Inferior parietal cortex (tissue), 1 donor: ENCODE data around the gene ETFBKMT.
A peak's percentile ranks its signal among the peaks of the same experiment; 100 is the strongest.

Experiments
- DNase-seq: peaks from one replicate; pipeline ENCODE4 v3.0.0-alpha.2; 2016; ENCODE audit errors: extremely low spot score

Gene ETFBKMT, protein sequence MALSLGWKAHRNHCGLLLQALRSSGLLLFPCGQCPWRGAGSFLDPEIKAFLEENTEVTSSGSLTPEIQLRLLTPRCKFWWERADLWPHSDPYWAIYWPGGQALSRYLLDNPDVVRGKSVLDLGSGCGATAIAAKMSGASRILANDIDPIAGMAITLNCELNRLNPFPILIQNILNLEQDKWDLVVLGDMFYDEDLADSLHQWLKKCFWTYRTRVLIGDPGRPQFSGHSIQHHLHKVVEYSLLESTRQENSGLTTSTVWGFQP

DNA sequence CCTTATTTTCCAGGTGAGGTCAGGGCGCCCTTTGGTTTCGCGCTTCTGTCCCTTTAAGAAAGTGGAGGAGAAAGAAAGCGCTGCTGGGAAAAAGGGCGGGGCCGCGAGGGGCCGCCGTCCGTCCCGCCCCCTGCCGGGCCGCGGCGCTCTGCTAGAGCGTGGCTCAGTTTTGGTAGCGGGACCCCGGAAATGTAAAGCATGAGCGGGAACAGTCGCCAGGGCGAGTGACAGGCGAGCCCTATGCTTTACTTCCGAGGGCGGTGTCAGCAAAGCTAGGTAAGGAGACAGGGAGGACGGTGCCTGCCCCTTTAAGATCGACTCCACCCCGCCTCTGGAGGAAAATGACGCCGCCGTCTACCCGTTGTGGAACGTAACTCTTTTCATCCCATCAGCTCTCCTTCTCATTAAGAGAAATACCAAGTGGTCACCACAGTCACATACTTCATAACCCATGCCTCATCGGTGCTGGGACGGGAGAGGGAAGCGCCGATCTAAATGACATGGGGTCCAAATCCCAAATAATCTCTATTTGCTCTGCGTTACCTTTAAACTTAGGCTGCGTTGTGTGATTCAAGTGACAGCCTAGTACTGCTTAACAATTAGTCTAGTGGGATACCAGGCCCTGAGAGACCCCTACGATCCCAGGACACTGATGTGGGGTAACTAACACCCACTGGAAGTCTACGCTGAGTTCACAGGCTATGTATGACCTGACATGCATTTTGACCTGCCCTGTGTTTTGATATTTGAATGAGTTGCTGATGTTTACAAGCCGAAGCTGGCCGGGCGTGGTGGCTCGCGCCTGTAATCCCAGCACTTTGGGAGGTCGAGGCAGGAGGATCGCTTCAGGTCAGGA lies at the start of gene ETFBKMT:
ETFBKMT (plus strand) TSS at position 602 of the 856 bp plus-strand sequence. CDS start 2,266 bp downstream, outside the sequence.
- DNase-seq, result peak; percentile 92

GRCh38 chr12:31612819-31613218 lies 46.7 kb upstream of the ETFBKMT start:
- DNase-seq, result no peak

GRCh38 chr12:31618228-31619025 lies 41.1 kb upstream of the ETFBKMT start:
- DNase-seq, result no peak

GRCh38 chr12:31620311-31620710 lies 39.2 kb upstream of the ETFBKMT start:
- DNase-seq, result no peak

- no peak for DNase-seq
These were observed 37.5 kb upstream of the ETFBKMT start for GRCh38 chr12:31622038-31622437.

GRCh38 chr12:31626270-31626995 lies 33.1 kb upstream of the ETFBKMT start:
- no peak for DNase-seq

- no peak for DNase-seq
These were observed 31.9 kb upstream of the ETFBKMT start for GRCh38 chr12:31627456-31628054.

DNA sequence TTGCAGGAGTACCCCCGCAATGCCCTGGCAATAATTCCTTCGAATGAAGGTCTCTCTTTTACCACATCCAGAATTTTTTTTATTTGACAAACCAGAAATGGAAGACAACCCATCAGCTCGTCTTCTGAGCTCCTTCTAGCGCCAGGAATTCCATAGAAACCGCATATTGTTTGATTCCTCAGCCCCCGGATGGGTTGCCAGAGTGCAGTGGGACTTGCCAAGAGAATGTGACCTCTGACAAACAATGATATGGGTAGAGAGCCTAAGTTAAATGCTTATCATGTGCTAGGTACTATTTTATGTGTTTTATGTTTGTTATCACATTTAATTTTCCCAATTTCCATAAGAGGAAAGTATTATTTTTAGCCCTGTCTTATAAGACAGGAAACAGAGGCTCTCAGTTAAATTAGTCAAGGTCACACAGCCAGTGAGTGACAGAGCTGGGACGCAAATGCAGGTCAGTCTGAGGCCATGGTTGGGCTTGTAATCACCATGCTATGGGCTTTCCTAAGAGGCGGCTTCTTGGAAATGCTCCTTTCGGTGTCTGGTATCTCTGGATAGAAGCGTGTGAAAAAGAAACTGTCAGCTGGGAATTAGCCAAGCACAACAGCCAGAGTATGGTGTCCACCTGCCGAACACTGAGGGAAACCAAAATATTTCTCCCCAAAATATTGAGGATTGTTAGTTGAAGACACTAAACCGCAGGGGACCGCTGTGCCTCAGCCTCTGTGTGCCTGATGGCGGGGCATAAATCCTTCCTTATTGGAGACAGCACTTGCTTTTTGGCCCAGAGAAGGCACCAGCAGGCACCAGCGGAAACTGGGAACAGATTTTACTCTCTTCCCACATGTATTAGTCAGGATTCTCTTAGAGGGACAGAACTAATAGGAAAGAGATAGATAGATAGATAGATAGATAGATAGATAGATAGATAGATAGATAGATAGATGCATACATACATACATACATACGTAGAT lies 29.4 kb upstream of the ETFBKMT start:
- no peak for DNase-seq

DNA sequence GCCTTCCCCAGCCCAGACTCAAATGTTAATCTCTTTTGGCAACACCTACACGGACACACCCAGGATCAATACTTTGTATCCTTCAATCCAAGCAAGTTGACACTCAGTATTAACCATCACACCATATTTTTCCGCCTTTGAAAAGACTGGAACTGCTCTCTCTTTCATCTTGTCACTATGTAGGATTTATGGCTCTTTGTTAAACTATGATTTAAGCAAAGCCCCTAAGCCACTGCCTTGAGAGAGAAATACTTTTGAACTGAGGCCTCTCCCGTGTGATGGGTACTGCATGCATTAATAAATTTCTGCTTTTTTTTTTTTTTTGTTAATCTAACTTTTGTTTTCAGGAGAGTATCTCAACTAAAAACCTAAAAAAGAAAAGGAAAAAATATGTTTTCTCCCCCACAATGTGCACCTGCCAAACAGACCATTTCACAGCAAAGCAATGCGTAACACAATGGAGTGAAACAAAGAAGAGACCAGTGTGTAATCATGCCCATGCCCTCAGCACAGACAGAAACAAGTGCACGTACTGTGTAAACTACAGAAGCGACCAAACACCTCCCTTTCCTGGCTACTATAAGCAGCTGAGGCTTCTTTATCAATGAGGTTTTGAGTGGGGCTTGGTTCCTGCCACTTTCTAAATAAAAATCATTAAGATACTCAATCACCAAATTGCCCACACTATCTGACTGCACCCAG lies 28.3 kb upstream of the ETFBKMT start:
- no peak for DNase-seq

- no peak for DNase-seq
These were observed 27.7 kb upstream of the ETFBKMT start for GRCh38 chr12:31631809-31632208.

- DNase-seq, result no peak
These were observed 26.0 kb upstream of the ETFBKMT start for GRCh38 chr12:31633464-31633863.

DNA sequence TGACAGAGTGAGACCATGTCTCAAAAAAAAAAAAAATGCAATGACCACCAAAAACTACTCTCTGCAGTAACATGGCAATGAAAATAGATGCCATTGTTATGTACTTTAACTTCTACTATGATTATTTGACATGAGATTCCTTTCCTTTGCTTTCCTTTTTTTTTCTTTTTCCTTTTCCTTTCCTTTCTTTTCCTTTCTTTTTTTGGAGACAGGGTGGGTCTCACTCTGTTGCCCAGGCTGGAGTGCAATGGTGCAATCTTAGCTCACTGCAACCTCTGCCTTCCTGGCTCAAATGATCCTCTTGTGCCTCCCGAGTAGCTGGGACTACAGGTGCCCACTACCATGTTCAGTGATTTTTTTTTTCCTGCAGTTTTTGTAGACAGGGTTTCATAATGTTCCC lies 24.9 kb upstream of the ETFBKMT start:
- DNase-seq, result no peak

DNA sequence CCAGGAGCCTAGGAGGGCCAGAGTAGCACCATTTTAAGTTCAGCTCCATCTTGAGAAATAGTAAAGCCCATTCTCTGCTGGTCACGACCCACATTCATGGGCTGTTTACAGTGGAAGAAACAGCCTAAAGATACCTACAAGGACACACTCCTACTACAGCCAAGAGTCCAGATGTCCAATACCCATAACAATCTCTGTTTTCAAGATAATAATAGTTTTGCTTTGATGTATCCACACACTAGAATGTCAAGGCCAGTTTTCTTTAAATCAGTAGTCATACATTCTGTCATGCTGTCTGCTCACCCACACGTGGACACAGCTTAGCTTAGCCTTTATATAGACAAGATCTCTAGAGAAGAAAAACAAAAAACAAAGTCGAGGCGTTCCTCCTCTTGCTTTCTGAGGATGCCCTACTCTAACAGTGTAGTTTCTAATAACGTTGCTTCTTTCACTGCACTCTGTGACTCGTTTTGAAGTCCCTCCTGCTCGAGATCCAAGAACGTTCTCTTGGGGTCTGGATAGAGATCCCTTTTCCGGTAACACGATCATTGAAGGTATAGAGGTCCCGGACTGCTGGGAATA lies 17.9 kb upstream of the ETFBKMT start:
- DNase-seq, result no peak

GRCh38 chr12:31644536-31644935 lies 15.0 kb upstream of the ETFBKMT start:
- DNase-seq, result no peak

DNA sequence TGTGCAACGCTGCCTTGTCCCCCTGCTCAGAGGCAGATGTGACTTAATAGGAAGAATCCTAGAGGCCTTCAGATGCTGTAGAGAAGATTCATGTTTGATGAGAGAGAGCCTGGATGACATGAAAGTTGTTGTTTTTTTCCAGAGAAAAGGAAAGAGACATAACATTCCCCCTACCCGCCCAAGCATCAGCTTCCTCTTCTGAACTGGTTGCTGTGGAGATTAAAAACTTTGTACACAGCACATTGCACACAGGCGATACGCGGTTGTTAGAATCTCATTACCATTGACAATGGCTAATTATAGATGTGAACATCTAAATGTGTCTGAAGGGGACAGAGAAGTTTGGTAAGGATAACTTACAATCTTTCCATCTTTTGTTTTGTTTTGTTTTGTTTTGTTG lies 13.6 kb upstream of the ETFBKMT start:
- no peak for DNase-seq

- no peak for DNase-seq
These were observed 12.4 kb upstream of the ETFBKMT start for GRCh38 chr12:31647086-31647491.

DNA sequence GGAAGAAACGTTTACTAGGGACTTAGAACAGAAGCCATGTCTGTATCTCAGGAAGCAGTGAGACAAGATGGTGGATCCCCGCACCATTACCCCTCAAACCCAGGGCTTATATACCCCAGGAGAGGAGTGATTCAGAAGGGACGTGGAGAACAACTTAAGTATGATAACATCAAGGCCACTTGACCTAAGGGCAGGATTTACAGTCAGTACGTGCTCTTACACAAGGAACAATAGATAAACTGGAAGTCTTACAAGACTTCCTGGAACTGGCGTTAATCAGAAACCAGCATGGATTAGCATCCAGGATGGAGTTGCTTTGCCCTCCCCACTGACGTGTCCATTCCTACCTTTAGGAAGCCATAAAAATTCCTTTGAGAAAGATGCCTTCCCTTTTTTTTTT lies 8.6 kb upstream of the ETFBKMT start:
- no peak for DNase-seq

DNA sequence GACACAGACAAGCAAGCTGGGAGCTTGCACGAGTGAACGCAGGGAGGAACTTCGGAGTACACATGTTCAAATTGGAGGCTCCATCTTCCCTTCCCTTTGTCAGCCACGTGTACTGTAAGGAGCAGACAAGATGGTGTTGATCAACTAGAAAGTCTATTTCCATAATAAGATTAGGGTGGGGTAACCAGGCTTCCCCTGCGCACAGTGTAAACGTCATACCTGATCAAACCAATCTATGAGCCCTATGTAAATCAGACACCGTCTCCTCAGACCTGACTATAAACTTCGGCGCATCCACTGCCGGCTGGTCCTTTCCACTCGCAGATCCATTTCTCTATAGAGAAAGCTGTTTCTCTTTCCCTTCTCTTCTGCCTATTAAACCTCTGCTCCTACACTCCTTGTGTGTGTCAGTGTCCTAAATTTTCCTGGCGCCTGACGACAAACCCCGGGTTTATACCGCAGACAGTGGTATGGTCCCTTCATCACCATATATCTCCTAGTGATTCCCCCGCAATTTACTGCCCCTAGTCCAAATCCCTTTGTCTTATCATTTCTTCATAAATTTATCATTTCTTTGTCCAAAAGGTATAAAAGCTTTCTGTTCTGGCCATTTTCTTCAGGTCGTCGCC lies 7.5 kb upstream of the ETFBKMT start:
- DNase-seq, result no peak

- DNase-seq, result no peak
These were observed 4.3 kb upstream of the ETFBKMT start for GRCh38 chr12:31655208-31655607.
